T-helper 1 cell treated with Interleukin-12 subunit alpha and Interleukin-12 subunit beta and Interleukin-4 antibody, amounts not matched to agents 30 ng/mL and 1 ng/mL, for 36 hours (primary cell): ENCODE data around the gene REEP5. TPM values are rescaled to one million over a fixed set of nuclear protein-coding genes. Genes with fewer than 3 reads are reported as not detected.

Experiments
- intact Hi-C: fragments of 100-400 bp; cut with micrococcal nuclease; formaldehyde crosslinking; loops from one replicate; pipeline ENCODE4 v1.15.1; 2024
- total RNA-seq: library from RNA; stranded (reverse); gene quantifications from 2 replicates; pipeline ENCODE4 v1.2.3, GENCODE V29; 2022

Gene REEP5
- total RNA-seq, 1 donor from 2014 or later = 97.4 TPM

DNA sequence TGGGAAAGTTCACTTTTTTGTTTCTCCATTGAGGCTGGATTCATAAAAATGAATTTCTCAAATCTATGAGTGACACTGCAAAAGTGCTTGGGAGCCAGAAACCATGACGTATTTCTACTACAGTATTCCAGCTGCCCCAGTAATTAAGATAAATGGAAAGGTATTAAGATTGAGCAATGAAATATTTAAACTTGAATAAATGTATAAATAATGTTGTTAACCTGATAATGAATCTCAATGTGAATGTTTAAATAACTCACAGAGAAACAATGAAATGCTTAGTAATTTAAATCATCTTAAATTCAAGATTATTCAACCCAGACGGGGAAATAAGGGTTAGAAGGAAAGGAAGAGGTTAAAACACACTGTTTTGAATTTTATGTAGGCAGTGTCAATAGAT, 72.1 kb downstream of the REEP5 start:
- intact Hi-C loops = loop anchor here (5.0 kb wide), 1 partner anchor 688 kb away; no protein-coding TSS in a partner anchor

DNA sequence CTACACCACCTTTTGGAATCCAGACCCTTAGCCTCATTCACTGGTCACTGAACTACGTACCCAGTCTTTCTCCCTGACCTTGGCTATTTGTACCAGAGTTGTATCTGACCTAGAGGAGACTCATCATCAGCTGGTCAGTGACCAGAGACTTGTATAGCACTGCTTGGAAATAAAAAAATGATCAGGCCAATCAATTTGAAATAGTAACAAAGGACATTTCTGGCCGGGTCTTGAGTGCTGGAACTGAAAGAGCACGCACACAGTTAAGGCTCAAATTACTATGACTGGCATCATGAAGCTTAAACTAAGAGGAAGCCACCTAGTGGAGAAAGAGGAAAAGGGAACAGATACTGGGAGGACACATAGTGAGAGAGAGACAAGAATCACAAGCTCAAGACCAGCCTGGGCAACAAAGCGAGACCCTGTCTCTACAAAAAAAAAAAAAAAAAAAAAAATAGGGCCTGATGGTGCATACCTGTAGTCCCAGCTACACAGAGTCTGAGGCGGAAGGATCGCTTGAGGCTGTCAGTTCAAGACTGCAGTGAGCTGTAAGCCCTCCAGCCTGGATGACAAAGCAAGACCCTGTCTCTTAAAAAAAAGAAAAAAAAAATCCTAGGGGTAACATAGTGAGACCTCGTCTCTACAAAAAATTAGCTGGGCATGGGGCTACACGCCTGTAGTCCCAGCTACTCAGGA, 73.8 kb downstream of the REEP5 start:
- intact Hi-C loops = loop anchor here (1.0 to 5.0 kb wide), 4 partner anchors 74 to 686 kb away; partner anchors contain the start of gene REEP5

DNA sequence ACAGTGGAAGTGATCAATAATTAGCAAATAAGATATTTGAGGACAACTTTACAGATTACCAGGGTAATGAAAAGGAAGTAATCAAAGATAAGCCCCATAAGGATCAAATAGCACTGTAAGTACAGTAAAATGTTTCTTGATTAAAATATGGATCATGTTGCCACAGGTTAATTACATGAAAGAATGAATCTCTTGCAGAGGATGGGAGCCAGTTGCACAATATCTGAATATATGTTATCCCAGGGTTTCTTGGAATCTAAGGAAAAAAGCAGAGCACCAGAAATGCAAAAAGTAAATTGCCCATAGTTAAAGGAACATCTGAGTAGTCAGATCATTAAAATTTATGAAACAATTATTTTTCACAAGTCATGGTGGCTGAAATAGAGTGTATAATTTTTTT, 74.7 kb downstream of the REEP5 start:
- intact Hi-C loops = loop anchor here (5.0 kb wide), 1 partner anchor 685 kb away; no protein-coding TSS in a partner anchor

DNA sequence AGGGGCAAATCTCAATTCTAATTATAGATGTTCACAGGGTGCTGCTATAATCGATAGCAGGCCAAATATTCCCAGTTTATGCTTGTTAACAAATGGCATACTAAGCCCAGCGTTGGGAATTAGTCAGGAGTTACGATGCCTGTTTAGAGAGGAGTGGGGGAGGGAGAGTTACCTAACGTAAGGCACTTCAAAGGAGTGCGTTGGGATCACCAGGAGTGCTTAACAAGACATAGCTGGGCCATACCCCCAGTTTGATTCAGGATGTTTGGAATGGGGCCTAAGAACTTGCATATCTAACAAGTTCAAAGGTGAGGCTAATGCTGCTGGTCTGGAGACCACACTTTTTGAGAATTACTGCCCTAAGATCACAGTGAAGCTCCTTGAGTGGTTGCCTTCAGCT, 75.5 kb downstream of the REEP5 start:
- intact Hi-C loops = loop anchor here (5.0 kb wide), 1 partner anchor 684 kb away; no protein-coding TSS in a partner anchor

DNA sequence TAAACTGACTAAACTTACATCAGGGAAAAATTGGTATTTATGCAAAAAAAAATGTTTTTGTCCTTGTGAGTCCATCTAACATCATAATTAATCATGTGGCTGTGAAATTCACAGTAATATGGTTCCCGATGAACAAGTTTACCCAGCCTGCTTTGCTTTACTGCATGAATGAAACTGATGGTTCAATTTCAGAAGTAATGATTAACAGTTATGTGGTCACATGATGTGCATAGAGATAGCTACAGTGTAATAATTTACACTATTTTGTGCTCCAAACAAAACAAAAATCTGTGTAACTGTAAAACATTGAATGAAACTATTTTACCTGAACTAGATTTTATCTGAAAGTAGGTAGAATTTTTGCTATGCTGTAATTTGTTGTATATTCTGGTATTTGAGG, 77.5 kb downstream of the REEP5 start:
- intact Hi-C loops = no loop called here

DNA sequence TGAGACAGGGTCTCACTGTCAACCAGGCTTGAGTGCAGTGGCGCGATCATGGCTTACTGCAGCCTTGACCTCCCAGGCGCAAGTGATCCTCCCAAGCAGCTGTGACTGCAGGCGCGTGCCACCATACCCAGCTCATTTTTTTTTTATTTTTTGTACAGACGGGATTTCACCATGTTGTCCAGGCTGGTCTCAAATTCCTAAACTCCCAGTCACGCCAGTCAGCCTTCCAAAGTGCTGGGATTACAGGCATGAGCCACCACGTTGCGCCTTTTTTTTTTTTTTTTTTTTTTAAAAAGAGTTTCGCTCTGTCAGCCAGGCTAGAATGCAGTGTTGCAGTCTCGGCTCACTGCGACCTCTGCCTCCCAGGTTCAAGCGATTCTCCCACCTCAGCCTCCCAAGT, 88.1 kb downstream of the REEP5 start:
- intact Hi-C loops = no loop called here

DNA sequence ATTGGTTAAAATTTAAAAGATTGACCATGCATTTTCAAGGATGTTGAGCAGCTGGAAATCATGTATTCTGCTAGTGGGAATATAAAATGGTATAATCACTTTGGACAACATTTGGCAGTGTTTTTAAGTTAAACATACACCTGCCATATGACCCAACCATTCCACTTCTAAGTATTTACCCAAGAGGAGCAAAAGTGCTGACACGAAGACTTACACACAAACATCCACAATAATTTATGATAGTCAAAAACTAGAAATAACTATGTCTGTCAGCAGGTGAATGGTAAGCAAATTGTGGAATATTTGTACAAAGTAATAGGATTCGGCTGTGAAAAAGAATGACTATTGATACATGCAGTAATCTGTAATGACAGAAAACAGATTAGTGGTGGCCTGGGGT, 91.6 kb downstream of the REEP5 start:
- intact Hi-C loops = no loop called here

Other genes with a start within 250 kb of the REEP5 start
- gene APC, start 184.3 kb downstream of the REEP5 start, total RNA-seq = 26.8 and 27.7 TPM in 2 replicates
- gene SRP19, start 60.9 kb downstream of the REEP5 start, total RNA-seq = 67.6 and 71.6 TPM in 2 replicates
- 97.1 and 99.7 TPM in 2 replicates for gene DCP2, start 54.6 kb upstream of the REEP5 start, total RNA-seq